SU-DHL-6 (cell line): ENCODE data around the gene MRC1.

Experiments used
- H2AFZ ChIP-seq: fragments of 200-600 bp; sonication (generic); 2 replicates; pipeline ENCODE4 v1.6.1; 2014; ENCODE audit warnings: low read depth, mild to moderate bottlenecking, moderate library complexity, mixed read lengths, antibody characterized with exemption, low read length; ENCODE audit not compliant: severe bottlenecking
- H3F3A ChIP-seq: fragments of 200-600 bp; shearing (Covaris generic); 2 replicates; pipeline ENCODE4 v1.6.0; 2016; ENCODE audit warnings: antibody characterized with exemption, mild to moderate bottlenecking; ENCODE audit not compliant: insufficient read depth
- H3K27ac ChIP-seq: fragments of 200-600 bp; sonication (generic); 2 replicates; pipeline ENCODE4 v1.5.1; 2016; ENCODE audit warnings: low read depth, mild to moderate bottlenecking, low read length, moderate library complexity, mixed read lengths
- H3K27me3 ChIP-seq: fragments of 200-600 bp; sonication (generic), shearing (Covaris generic); 2 replicates; pipeline ENCODE4 v1.6.0; 2014; ENCODE audit warnings: mild to moderate bottlenecking, low read length
- H3K36me3 ChIP-seq: fragments of 200-600 bp; sonication (generic); 2 replicates; pipeline ENCODE4 v1.6.1; 2014; ENCODE audit warnings: mild to moderate bottlenecking, low read length, mixed read lengths
- H3K4me2 ChIP-seq: fragments of 300-600, 200-600 bp; shearing (Covaris generic), sonication (generic); 2 replicates; pipeline ENCODE4 v1.6.0; 2014; ENCODE audit warnings: low read length, low read depth, mild to moderate bottlenecking; ENCODE audit not compliant: poor library complexity, severe bottlenecking
- H3K4me3 ChIP-seq: fragments of 200-600 bp; sonication (generic); 2 replicates; pipeline ENCODE4 v1.5.1; 2014; ENCODE audit warnings: antibody characterized with exemption, low read length, mild to moderate bottlenecking, mixed read lengths; ENCODE audit not compliant: insufficient read depth, poor library complexity, severe bottlenecking
- H3K79me2 ChIP-seq: fragments of 200-600 bp; sonication (generic); 2 replicates; pipeline ENCODE4 v1.6.1; 2014; ENCODE audit warnings: mild to moderate bottlenecking, low read length, moderate library complexity; ENCODE audit not compliant: insufficient read depth
- H3K9ac ChIP-seq: fragments of 200-600 bp; sonication (generic); 2 replicates; pipeline ENCODE4 v1.7.0; 2014; ENCODE audit warnings: mild to moderate bottlenecking, low read length
- H3K9me2 ChIP-seq: fragments of 200-600 bp; sonication (generic); replicated peaks from 2 replicates; pipeline ENCODE4 v1.6.1; 2014; ENCODE audit warnings: low read length; ENCODE audit not compliant: insufficient read depth
- H3K9me3 ChIP-seq: fragments of 200-600 bp; sonication (generic); 2 replicates; pipeline ENCODE4 v1.6.1; 2014; ENCODE audit warnings: low read length, mixed read lengths; ENCODE audit not compliant: insufficient read depth
- H4K20me1 ChIP-seq: fragments of 200-600 bp; sonication (generic); 2 replicates; pipeline ENCODE4 v1.6.1; 2014; ENCODE audit warnings: low read depth, mild to moderate bottlenecking, antibody characterized with exemption, low read length, moderate library complexity, mixed read lengths
- CTCF ChIP-seq: fragments of 200-600 bp; sonication (generic); IDR thresholded peaks from one replicate; pipeline ENCODE4 v1.5.1; 2017; ENCODE audit warnings: antibody characterized with exemption, mild to moderate bottlenecking, low read length, moderate library complexity; ENCODE audit not compliant: insufficient read depth, poor library complexity, severe bottlenecking
- EZH2phosphoT487 ChIP-seq: fragments of 200-600 bp; sonication (generic), shearing (Covaris generic); conservative IDR thresholded peaks from 2 replicates; pipeline ENCODE4 v1.6.1; 2018; ENCODE audit warnings: mild to moderate bottlenecking, antibody characterized with exemption, low read length, moderate library complexity, mixed read lengths

The MRC1 gene

DNA sequence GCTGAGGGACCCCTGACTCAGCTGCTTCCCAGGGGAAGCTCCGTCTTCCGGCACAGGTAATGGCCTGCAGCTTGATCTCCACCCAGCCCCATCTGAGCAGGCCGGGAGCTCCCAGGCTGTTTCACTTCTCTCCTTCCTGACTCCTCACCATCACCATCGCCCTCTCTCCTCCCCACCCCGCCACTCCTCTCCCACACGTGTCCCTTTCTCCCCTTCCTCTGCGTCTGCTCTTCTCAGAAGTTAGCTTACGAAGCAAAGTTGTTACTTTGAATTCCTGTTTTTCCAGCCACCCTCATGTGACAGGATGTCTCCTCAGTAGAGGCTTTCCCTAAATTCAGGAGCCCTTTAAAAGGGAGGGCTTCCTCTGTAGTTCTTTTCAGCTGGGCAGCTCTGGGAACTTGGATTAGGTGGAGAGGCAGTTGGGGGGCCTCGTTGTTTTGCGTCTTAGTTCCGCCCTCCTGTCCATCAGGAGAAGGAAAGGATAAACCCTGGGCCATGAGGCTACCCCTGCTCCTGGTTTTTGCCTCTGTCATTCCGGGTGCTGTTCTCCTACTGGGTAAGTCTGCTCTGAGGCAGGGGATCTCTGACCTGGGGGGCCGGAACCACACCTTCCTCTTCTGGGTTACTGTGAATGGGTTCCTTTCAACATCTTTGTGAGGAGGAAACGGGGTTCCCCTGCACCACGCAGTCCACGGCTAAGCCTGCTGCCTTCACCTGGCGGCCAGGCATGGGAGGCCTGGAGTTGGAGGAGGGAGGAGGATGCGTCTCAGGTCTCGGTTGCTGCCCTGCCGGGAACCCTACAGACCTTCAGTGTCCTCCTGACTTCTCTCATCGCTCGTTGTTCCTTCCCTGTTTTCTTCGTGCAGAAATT lies at the start of gene MRC1:
Gene MRC1, plus strand, starts transcription at position 378 of the 871 bp plus-strand sequence. Its CDS starts 118 bp downstream, at position 496.
- no peak within 1 kb of the TSS for H3K9ac ChIP-seq
- H2AFZ ChIP-seq: no peak within 1 kb of the TSS

DNA sequence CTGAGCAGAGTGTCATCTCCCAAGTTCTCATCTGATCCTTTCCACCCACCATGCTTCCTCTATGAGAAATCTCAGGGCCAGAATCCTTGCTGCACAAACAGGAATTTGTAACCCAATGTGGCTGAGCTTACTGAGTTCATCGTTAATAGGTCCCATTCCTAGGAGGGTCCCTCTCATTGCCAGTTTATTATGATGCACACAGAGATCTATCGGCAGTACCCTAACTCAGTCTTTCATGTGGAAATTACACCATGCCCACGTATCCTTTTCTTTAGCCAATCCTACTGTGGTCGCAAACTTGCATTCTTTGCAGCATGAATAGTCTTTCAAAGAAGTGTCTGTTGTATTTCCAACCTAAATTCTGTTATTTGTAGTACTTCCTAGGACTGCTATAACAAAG lies 45.0 kb upstream of the MRC1 start:
- Histone ChIP-seq H3K27me3 (no peaks in the 10 kb centered on the region), H3K4me2 (no peak overlapping the region), H3K36me3 (no peaks in the 10 kb centered on the region), H2AFZ (no peak overlapping the region), H3K9ac (no peak overlapping the region), H3K79me2 (no peaks in the 10 kb centered on the region), H3K9me3 (no peaks in the 10 kb centered on the region), H3K4me3 (no peak overlapping the region), H3F3A (no peaks in the 10 kb centered on the region), H3K9me2 (no peaks in the 10 kb centered on the region), H4K20me1 (no peaks in the 10 kb centered on the region), H3K27ac (no peak overlapping the region)
- TF ChIP-seq EZH2phosphoT487 (no peak), CTCF (no peak)

More for the DNA sequence above, at the start of gene MRC1:
- no peaks in the 10 kb centered on the region for H3K27me3 ChIP-seq
- TF ChIP-seq CTCF (no peak), EZH2phosphoT487 (no peak)
- no peak within 1 kb of the TSS for H3K27ac ChIP-seq
- no peak within 1 kb of the TSS for H3K4me3 ChIP-seq
- H3K4me2 ChIP-seq: no peak within 1 kb of the TSS
- H4K20me1 ChIP-seq: no peaks in the 10 kb centered on the region
- H3K9me3 ChIP-seq: no peaks in the 10 kb centered on the region
- H3K79me2 ChIP-seq: no peaks in the 10 kb centered on the region
- no peaks in the 10 kb centered on the region for H3K36me3 ChIP-seq
- H3K9me2 ChIP-seq: no peaks in the 10 kb centered on the region
- H3F3A ChIP-seq: no peaks in the 10 kb centered on the region

GRCh38 chr10:17765602-17766001 lies 43.5 kb upstream of the MRC1 start:
- H3F3A ChIP-seq: no peaks in the 10 kb centered on the region
- no peaks in the 10 kb centered on the region for H3K9me2 ChIP-seq
- no peaks in the 10 kb centered on the region for H3K79me2 ChIP-seq
- H3K27ac ChIP-seq: no peak overlapping the region
- no peaks in the 10 kb centered on the region for H3K36me3 ChIP-seq
- H3K27me3 ChIP-seq: no peaks in the 10 kb centered on the region
- H3K4me3 ChIP-seq: no peak overlapping the region
- no peaks in the 10 kb centered on the region for H3K9me3 ChIP-seq
- no peak overlapping the region for H2AFZ ChIP-seq
- no peak overlapping the region for H3K4me2 ChIP-seq
- no peak for TF ChIP-seq CTCF
- TF ChIP-seq EZH2phosphoT487: no peak
- H4K20me1 ChIP-seq: no peaks in the 10 kb centered on the region
- no peak overlapping the region for H3K9ac ChIP-seq
